A549 (cell line): ENCODE measurements around the gene CTBP1.

Source experiments
- CBX8 ChIP-seq: fragments of 200-600 bp; sonication (generic); IDR thresholded peaks from 2 replicates; pipeline ENCODE4 v1.6.1; 2016
- HDAC2 ChIP-seq: fragments of 200-600 bp; sonication (generic); IDR thresholded peaks from 2 replicates; pipeline ENCODE4 v1.6.1; 2016
- HOXA7 ChIP-seq: fragments of 250-450 bp; sonication (Bioruptor Pico); IDR thresholded peaks from 2 replicates; pipeline ENCODE4 v1.5.0; 2020; ENCODE audit warnings: mild to moderate bottlenecking, moderate library complexity
- JUN ChIP-seq, 2 experiments: fragments of >200 bp; sonication (Bioruptor Twin); formaldehyde crosslinking; IDR thresholded peaks; 2 replicates in 1 of 2; 3 replicates in 1 of 2; pipeline ENCODE4 v1.6.1; 2016 to 2017
- KDM5A ChIP-seq: fragments of 200-600 bp; sonication (generic); IDR thresholded peaks from 2 replicates; pipeline ENCODE4 v1.6.1; 2016; ENCODE audit warnings: antibody characterized with exemption, mild to moderate bottlenecking
- MYC ChIP-seq: IDR thresholded peaks from 2 replicates; pipeline ENCODE4 v1.6.1; 2012; ENCODE audit warnings: mild to moderate bottlenecking, inconsistent platforms, low read length, improper control_type of control experiment, borderline replicate concordance
- NFE2L2 ChIP-seq: fragments of 150-350 bp; conservative IDR thresholded peaks from 2 replicates; pipeline ENCODE4 v1.6.1; 2014; ENCODE audit warnings: low read length
- RNF2 ChIP-seq: fragments of 200-600 bp; sonication (generic); IDR thresholded peaks from 2 replicates; pipeline ENCODE4 v1.6.1; 2016; ENCODE audit warnings: low read depth, mild to moderate bottlenecking, antibody characterized with exemption, moderate library complexity, borderline replicate concordance
- TF ChIP-seq, protein P1 (sequence below): fragments of >200 bp; sonication (Bioruptor Twin); formaldehyde crosslinking; IDR thresholded peaks from 3 replicates; pipeline ENCODE4 v1.5.1; 2016
- TF ChIP-seq, protein P2 (sequence below): fragments of 150-350 bp; IDR thresholded peaks from 2 replicates; pipeline ENCODE4 v1.6.1; 2014; ENCODE audit warnings: low read depth, mild to moderate bottlenecking, low read length
- TF ChIP-seq, protein P3 (sequence below): fragments of 200-600 bp; sonication (generic); IDR thresholded peaks from 2 replicates; pipeline ENCODE4 v1.6.1; 2016; ENCODE audit warnings: antibody characterized with exemption, mild to moderate bottlenecking, moderate library complexity
- TF ChIP-seq, protein P4 (sequence below): IDR thresholded peaks from 2 replicates; pipeline ENCODE4 v1.6.1; 2012
- TF ChIP-seq, protein P5 (sequence below): fragments of 450-650 bp; IDR thresholded peaks from 2 replicates; pipeline ENCODE4 v1.6.1; 2014; ENCODE audit warnings: antibody characterized with exemption

DNA sequence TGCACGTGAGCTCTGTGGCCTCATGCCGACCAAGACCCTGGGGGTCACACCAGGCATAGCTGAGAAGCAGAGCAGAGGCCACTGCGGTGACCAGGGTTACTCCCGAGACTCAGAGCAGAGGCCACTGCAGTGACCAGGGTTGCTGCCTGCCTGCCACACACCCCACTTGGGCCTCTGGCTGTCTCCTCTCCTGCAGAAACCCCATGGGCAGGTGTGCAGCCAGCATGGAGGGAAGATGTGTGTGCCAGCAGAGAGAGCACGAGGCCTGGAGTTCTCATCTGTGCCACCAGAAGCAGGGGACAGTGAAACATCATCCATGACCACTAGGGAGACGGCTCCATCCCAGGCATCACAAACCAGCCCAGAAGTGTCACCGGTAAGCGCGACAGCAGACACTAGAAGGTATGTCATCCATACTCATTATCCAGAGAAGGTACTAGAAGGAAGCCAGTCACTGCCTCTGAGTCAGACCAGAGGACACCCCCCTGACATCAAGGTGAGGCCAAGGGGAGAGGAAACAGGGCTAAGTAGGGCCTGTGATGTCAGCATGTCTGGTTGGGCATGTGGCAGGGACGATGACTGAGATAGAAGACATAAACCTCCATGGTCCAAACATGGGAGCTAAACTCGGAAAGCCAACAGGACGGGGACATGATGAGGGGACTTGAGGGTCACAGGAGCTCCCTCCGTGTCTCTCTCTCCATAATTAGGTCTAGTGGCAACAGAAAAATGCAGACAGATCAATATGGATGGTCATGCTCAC lies 52.3 kb downstream of the CTBP1 start:
- TF ChIP-seq CBX8 = no peak
- TF ChIP-seq, protein P1, sequence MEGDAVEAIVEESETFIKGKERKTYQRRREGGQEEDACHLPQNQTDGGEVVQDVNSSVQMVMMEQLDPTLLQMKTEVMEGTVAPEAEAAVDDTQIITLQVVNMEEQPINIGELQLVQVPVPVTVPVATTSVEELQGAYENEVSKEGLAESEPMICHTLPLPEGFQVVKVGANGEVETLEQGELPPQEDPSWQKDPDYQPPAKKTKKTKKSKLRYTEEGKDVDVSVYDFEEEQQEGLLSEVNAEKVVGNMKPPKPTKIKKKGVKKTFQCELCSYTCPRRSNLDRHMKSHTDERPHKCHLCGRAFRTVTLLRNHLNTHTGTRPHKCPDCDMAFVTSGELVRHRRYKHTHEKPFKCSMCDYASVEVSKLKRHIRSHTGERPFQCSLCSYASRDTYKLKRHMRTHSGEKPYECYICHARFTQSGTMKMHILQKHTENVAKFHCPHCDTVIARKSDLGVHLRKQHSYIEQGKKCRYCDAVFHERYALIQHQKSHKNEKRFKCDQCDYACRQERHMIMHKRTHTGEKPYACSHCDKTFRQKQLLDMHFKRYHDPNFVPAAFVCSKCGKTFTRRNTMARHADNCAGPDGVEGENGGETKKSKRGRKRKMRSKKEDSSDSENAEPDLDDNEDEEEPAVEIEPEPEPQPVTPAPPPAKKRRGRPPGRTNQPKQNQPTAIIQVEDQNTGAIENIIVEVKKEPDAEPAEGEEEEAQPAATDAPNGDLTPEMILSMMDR = no peak
- TF ChIP-seq, protein P2, sequence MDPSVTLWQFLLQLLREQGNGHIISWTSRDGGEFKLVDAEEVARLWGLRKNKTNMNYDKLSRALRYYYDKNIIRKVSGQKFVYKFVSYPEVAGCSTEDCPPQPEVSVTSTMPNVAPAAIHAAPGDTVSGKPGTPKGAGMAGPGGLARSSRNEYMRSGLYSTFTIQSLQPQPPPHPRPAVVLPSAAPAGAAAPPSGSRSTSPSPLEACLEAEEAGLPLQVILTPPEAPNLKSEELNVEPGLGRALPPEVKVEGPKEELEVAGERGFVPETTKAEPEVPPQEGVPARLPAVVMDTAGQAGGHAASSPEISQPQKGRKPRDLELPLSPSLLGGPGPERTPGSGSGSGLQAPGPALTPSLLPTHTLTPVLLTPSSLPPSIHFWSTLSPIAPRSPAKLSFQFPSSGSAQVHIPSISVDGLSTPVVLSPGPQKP = no peak
- no peak for TF ChIP-seq HOXA7 (CRISPR knock-in tag)
- TF ChIP-seq HDAC2 = no peak
- no peak for TF ChIP-seq MYC
- TF ChIP-seq, protein P3, sequence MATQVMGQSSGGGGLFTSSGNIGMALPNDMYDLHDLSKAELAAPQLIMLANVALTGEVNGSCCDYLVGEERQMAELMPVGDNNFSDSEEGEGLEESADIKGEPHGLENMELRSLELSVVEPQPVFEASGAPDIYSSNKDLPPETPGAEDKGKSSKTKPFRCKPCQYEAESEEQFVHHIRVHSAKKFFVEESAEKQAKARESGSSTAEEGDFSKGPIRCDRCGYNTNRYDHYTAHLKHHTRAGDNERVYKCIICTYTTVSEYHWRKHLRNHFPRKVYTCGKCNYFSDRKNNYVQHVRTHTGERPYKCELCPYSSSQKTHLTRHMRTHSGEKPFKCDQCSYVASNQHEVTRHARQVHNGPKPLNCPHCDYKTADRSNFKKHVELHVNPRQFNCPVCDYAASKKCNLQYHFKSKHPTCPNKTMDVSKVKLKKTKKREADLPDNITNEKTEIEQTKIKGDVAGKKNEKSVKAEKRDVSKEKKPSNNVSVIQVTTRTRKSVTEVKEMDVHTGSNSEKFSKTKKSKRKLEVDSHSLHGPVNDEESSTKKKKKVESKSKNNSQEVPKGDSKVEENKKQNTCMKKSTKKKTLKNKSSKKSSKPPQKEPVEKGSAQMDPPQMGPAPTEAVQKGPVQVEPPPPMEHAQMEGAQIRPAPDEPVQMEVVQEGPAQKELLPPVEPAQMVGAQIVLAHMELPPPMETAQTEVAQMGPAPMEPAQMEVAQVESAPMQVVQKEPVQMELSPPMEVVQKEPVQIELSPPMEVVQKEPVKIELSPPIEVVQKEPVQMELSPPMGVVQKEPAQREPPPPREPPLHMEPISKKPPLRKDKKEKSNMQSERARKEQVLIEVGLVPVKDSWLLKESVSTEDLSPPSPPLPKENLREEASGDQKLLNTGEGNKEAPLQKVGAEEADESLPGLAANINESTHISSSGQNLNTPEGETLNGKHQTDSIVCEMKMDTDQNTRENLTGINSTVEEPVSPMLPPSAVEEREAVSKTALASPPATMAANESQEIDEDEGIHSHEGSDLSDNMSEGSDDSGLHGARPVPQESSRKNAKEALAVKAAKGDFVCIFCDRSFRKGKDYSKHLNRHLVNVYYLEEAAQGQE = no peak
- TF ChIP-seq, protein P4, sequence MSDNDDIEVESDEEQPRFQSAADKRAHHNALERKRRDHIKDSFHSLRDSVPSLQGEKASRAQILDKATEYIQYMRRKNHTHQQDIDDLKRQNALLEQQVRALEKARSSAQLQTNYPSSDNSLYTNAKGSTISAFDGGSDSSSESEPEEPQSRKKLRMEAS = no peak
- TF ChIP-seq, protein P5, sequence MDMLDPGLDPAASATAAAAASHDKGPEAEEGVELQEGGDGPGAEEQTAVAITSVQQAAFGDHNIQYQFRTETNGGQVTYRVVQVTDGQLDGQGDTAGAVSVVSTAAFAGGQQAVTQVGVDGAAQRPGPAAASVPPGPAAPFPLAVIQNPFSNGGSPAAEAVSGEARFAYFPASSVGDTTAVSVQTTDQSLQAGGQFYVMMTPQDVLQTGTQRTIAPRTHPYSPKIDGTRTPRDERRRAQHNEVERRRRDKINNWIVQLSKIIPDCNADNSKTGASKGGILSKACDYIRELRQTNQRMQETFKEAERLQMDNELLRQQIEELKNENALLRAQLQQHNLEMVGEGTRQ = no peak
- TF ChIP-seq NFE2L2 = no peak
- no peak for TF ChIP-seq RNF2
- no peak for TF ChIP-seq KDM5A
- no peak for TF ChIP-seq JUN (IDR thresholded peaks at IDR 0.05)
